HG03558 (cell line): ENCODE results near the gene AGAP3.

Experiments
- ATAC-seq: cut with Tn5 transposase; IDR thresholded peaks from one replicate; pipeline ENCODE4 v1.9.1; 2021; ENCODE audit warnings: moderate number of reproducible peaks; ENCODE audit not compliant: unreplicated experiment; ENCODE audit errors: extremely low read depth

Gene AGAP3

GRCh38 chr7:151121380-151122170 is 35.3 kb downstream of the AGAP3 start:
- ATAC-seq = no peak

- no peak for ATAC-seq
These were observed 36.0 kb downstream of the AGAP3 start for GRCh38 chr7:151122276-151122675.

- ATAC-seq = no peak
These were observed 36.5 kb downstream of the AGAP3 start for GRCh38 chr7:151122796-151123157.

GRCh38 chr7:151123158-151123821 is 37.0 kb downstream of the AGAP3 start:
- no peak for ATAC-seq

- no peak for ATAC-seq
These were observed 37.7 kb downstream of the AGAP3 start for GRCh38 chr7:151123822-151124464.

- ATAC-seq = no peak
These were observed 38.2 kb downstream of the AGAP3 start for GRCh38 chr7:151124481-151124880.

- ATAC-seq = no peak
These were observed 38.7 kb downstream of the AGAP3 start for GRCh38 chr7:151124899-151125399.

- no peak for ATAC-seq
These were observed 39.2 kb downstream of the AGAP3 start for GRCh38 chr7:151125470-151125845.

- no peak for ATAC-seq
These were observed 39.7 kb downstream of the AGAP3 start for GRCh38 chr7:151125846-151126481.

- no peak for ATAC-seq
These were observed 40.3 kb downstream of the AGAP3 start for GRCh38 chr7:151126491-151127137.

GRCh38 chr7:151128144-151128543 is 41.9 kb downstream of the AGAP3 start:
- ATAC-seq = no peak

GRCh38 chr7:151128716-151129115 is 42.4 kb downstream of the AGAP3 start:
- ATAC-seq = no peak

GRCh38 chr7:151129117-151129959 is 43.1 kb downstream of the AGAP3 start:
- ATAC-seq = no peak

- no peak for ATAC-seq
These were observed 43.8 kb downstream of the AGAP3 start for GRCh38 chr7:151129960-151130591.

- ATAC-seq = no peak
These were observed 44.5 kb downstream of the AGAP3 start for GRCh38 chr7:151130741-151131157.

GRCh38 chr7:151131224-151131591 is 44.9 kb downstream of the AGAP3 start:
- ATAC-seq = no peak

GRCh38 chr7:151131592-151132293 is 45.5 kb downstream of the AGAP3 start:
- ATAC-seq = no peak

- ATAC-seq = no peak
These were observed 46.4 kb downstream of the AGAP3 start for GRCh38 chr7:151132461-151133205.
